Measurements from ENCODE around the gene ZNF485.

GRCh38 chr10:43644252-43644651 lies 38.0 kb downstream of the ZNF485 start:
- TF ChIP-seq, protein P1, sequence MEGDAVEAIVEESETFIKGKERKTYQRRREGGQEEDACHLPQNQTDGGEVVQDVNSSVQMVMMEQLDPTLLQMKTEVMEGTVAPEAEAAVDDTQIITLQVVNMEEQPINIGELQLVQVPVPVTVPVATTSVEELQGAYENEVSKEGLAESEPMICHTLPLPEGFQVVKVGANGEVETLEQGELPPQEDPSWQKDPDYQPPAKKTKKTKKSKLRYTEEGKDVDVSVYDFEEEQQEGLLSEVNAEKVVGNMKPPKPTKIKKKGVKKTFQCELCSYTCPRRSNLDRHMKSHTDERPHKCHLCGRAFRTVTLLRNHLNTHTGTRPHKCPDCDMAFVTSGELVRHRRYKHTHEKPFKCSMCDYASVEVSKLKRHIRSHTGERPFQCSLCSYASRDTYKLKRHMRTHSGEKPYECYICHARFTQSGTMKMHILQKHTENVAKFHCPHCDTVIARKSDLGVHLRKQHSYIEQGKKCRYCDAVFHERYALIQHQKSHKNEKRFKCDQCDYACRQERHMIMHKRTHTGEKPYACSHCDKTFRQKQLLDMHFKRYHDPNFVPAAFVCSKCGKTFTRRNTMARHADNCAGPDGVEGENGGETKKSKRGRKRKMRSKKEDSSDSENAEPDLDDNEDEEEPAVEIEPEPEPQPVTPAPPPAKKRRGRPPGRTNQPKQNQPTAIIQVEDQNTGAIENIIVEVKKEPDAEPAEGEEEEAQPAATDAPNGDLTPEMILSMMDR (IDR thresholded peaks at IDR 0.05; ENCODE audit: low read length), result no peak
- TF ChIP-seq EZH2 (optimal IDR thresholded peaks at IDR 0.05; ENCODE audit: low read depth, low read length), result no peak

Data from MM.1S (cell line).